Muscle of leg (tissue), 11 donors: ENCODE measurements around the gene SPATA12. TPM values are rescaled to one million over a fixed set of nuclear protein-coding genes. Genes with fewer than 3 reads are reported as not detected.

ENCODE experiments used
- DNase-seq: peaks from one replicate; pipeline ENCODE4 v3.0.0; 2013
- H3K27ac ChIP-seq: one replicate; pipeline ENCODE4 v1.5.1; 2013; ENCODE audit warnings: mild to moderate bottlenecking, low read length, control low read depth
- H3K27me3 ChIP-seq: one replicate; pipeline ENCODE4 v1.6.1; 2013; ENCODE audit warnings: low read length; ENCODE audit not compliant: control insufficient read depth, insufficient read depth
- H3K36me3 ChIP-seq: one replicate; pipeline ENCODE4 v1.6.1; 2013; ENCODE audit warnings: low read length; ENCODE audit not compliant: control insufficient read depth, insufficient read depth
- H3K4me1 ChIP-seq: one replicate; pipeline ENCODE4 v1.6.1; 2013; ENCODE audit warnings: low read length; ENCODE audit not compliant: control insufficient read depth, insufficient read depth
- H3K4me3 ChIP-seq: one replicate; pipeline ENCODE4 v1.5.1; 2013; ENCODE audit warnings: low read length, control low read depth
- H3K9me3 ChIP-seq: replicated peaks from 2 replicates; pipeline ENCODE4 v1.6.1; 2013; ENCODE audit warnings: low read depth, low read length; ENCODE audit not compliant: control insufficient read depth
- WGBS: methylation state at CpG from one replicate; pipeline ENCODE4 v1.1.5; 2013; ENCODE audit warnings: missing lambda C conversion rate; ENCODE audit not compliant: insufficient coverage; 5-methylcytosine and 5-hydroxymethylcytosine counted together
- polyA plus RNA-seq, 8 donors: library from polyadenylated mRNA; unstranded; fragments of 120-200 nt; gene quantifications; one replicate each; pipeline versions ENCODE4 v1.2.1 to v1.2.3, GENCODE V29; 2013; ENCODE audit warnings: inconsistent platforms in 1 of 8, low replicate concordance in 1 of 8; ENCODE audit not compliant: insufficient read length in 8 of 8, insufficient read depth in 1 of 8
- total RNA-seq: library from RNA; stranded (reverse); fragments of 120-200 nt; gene quantifications from one replicate; pipeline ENCODE4 v1.2.4, GENCODE V29; 2013

SPATA12 gene
- total and polyA plus RNA-seq, 9 donors, result 0.04 to 0.21 (median 0.11) TPM; not detected in 3

GRCh38 chr3:57064572-57064971, 4.1 kb downstream of the SPATA12 start:
- peaks cover 26% of the 10 kb centered on the region for H3K4me1 ChIP-seq
- no peak overlapping the region for H3K4me3 ChIP-seq
- H3K27ac ChIP-seq, result no peak overlapping the region

GRCh38 chr3:57065588-57065987, 5.1 kb downstream of the SPATA12 start:
- peaks cover 25% of the 10 kb centered on the region for H3K4me1 ChIP-seq
- no peak for DNase-seq
- 100% methylated on average over 1 of the region's 3 CpGs for WGBS

More at GRCh38 chr3:57064572-57064971, 4.1 kb downstream of the SPATA12 start:
- WGBS, result no CpG with 5 or more reads among the region's 2 CpGs
- Histone ChIP-seq H3K9me3 (no peaks in the 10 kb centered on the region), H3K36me3 (no peaks in the 10 kb centered on the region), H3K27me3 (no peaks in the 10 kb centered on the region)
- no peak for DNase-seq

DNA sequence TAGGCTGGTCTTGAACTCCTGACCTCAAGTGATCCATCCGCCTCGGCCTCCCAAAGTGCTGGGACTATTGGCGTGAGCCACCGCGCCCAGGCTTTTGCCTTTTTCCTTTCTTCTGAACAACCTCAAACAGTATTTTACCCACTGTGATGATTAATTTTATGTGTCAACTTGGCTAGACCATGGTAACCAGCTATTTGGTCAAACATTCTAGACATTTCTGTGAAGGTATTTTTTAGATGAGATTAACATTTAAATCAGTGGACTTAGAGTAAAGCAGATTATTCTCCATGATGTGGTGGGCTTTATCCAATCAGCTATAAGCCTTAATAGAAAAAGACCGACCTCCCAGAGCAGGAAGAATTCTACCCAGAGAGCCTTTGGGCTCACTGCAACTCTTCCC, 6.0 kb downstream of the SPATA12 start:
- peaks cover 25% of the 10 kb centered on the region for H3K4me1 ChIP-seq
- H3K27me3 ChIP-seq, result no peaks in the 10 kb centered on the region
- no peaks in the 10 kb centered on the region for H3K36me3 ChIP-seq
- no peak overlapping the region for H3K4me3 ChIP-seq
- no peaks in the 10 kb centered on the region for H3K9me3 ChIP-seq
- DNase-seq, result no peak
- no peak overlapping the region for H3K27ac ChIP-seq
- WGBS, result 100% methylated on average over 1 of the region's 6 CpGs

More at GRCh38 chr3:57065588-57065987, 5.1 kb downstream of the SPATA12 start:
- Histone ChIP-seq H3K27me3 (no peaks in the 10 kb centered on the region), H3K9me3 (no peaks in the 10 kb centered on the region), H3K27ac (no peak overlapping the region), H3K4me3 (no peak overlapping the region), H3K36me3 (no peaks in the 10 kb centered on the region)

- Histone ChIP-seq H3K4me1 (peaks cover 18% of the 10 kb centered on the region), H3K4me3 (no peak overlapping the region), H3K36me3 (peaks cover 2% of the 10 kb centered on the region), H3K27me3 (no peaks in the 10 kb centered on the region), H3K27ac (peak overlapping the region; percentile 71), H3K9me3 (no peaks in the 10 kb centered on the region)
- DNase-seq, result peak; percentile 88
- no CpG with 5 or more reads among the region's 11 CpGs for WGBS
Observed at GRCh38 chr3:57068437-57069089, 8.1 kb downstream of the SPATA12 start.

DNA sequence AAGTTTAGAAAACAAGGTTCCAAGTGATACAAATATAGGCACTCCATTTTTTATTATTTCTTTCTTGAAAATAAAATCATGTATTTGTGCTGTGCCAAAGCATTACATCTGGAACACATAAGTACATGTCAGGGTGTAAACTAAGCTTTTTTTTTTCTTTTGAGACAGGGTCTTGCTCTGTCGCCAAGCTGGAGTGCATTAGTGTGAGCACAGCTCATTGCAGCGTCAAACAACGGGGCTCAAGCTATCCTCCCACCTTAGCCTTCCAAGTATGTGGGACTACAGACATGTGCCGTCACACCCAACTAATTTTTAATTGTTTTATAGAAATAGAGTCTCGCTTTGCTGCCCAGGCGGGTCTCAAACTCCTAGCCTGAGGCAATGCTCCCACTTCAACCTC, 9.0 kb downstream of the SPATA12 start:
- H3K27me3 ChIP-seq, result no peaks in the 10 kb centered on the region
- H3K4me1 ChIP-seq, result peaks cover 14% of the 10 kb centered on the region
- WGBS, result no CpG with 5 or more reads among the region's 6 CpGs
- no peaks in the 10 kb centered on the region for H3K9me3 ChIP-seq
- peak overlapping the region; percentile 71 for H3K27ac ChIP-seq
- no peak overlapping the region for H3K4me3 ChIP-seq
- DNase-seq, result peak; percentile 88
- H3K36me3 ChIP-seq, result peaks cover 9% of the 10 kb centered on the region

- 80% methylated on average over 2 of the region's 3 CpGs for WGBS
- H3K4me3 ChIP-seq, result no peak overlapping the region
- no peaks in the 10 kb centered on the region for H3K9me3 ChIP-seq
- H3K36me3 ChIP-seq, result peaks cover 17% of the 10 kb centered on the region
- peaks cover 9% of the 10 kb centered on the region for H3K27me3 ChIP-seq
- peaks cover 27% of the 10 kb centered on the region for H3K4me1 ChIP-seq
- no peak for DNase-seq
- no peak overlapping the region for H3K27ac ChIP-seq
Observed at GRCh38 chr3:57073628-57074027, 13.2 kb downstream of the SPATA12 start.

DNA sequence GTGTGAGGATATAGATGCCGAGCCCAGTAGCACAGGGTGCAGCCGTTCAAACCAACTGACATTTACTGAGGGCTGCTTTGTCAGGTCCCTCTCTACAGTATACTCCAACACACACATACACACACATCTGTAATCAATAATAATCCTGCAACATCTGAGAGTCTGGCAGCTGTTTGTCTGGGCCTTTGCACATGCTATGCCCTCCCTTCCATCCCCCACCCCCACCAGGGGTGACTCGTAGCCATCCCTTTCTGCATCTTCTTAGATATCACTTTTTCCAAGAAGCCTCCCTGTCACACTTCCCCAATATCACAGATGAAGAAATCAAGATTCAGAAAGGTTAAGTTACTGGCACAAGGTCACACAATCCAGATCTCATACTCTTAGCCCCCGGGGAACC, 13.7 kb downstream of the SPATA12 start:
- H3K9me3 ChIP-seq, result no peaks in the 10 kb centered on the region
- no peak overlapping the region for H3K4me3 ChIP-seq
- peaks cover 17% of the 10 kb centered on the region for H3K36me3 ChIP-seq
- 93% methylated on average over 2 of the region's 4 CpGs for WGBS
- no peak for DNase-seq
- H3K27me3 ChIP-seq, result peaks cover 9% of the 10 kb centered on the region
- H3K4me1 ChIP-seq, result peaks cover 22% of the 10 kb centered on the region
- no peak overlapping the region for H3K27ac ChIP-seq

DNA sequence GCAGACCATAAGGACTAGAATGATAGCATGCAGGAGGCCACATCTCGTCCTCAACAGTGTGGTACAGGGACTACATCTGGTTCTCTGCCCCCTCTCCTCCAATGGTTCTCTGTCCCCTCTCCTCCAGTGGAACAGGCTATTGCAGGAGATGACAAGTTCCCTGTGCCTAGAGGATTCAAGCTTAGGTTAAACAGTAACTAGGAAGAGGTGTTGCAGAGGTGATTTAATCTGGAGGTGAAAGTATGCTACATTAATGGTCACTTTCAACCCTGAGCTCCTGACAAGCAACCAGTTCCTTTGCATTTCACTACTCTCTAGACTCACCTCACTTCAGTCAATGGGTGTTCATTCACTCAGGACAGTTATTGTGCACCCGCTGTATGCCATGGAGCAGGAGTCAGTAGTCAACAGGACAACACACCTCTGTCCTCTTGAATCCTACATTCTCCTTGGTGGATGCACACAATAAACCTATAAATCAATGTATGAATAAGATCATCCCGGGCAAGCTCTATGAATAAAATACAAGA, 16.0 kb downstream of the SPATA12 start:
- H3K9me3 ChIP-seq, result no peaks in the 10 kb centered on the region
- peaks cover 17% of the 10 kb centered on the region for H3K36me3 ChIP-seq
- no peak overlapping the region for H3K27ac ChIP-seq
- peaks cover 28% of the 10 kb centered on the region for H3K4me1 ChIP-seq
- H3K27me3 ChIP-seq, result peaks cover 17% of the 10 kb centered on the region
- no peak for DNase-seq
- no peak overlapping the region for H3K4me3 ChIP-seq
- WGBS, result 100% methylated on average over 1 of the region's 3 CpGs

GRCh38 chr3:57077630-57078343, 17.3 kb downstream of the SPATA12 start:
- WGBS, result 14% methylated on average over 6 of the region's 9 CpGs

DNA sequence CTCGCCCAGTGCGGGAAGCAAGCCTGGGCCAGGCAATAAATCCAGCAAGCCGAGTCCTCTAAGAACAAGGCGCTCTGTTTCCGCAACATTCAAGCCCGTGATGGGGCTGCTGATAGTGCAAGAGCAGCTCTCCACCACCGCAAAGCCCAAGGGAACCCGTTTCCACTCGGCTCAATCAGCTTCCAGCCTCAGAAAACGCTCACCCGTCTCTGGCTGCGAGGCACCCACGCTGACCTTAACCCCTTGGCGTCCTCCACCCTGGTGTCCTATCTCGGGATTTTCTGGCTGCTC, 17.8 kb downstream of the SPATA12 start:
- 1% methylated on average over 15 of the region's 15 CpGs for WGBS
- Histone ChIP-seq H3K27me3 (peaks cover 17% of the 10 kb centered on the region), H3K27ac (peak overlapping the region; percentile 57)

More at GRCh38 chr3:57077630-57078343, 17.3 kb downstream of the SPATA12 start:
- Histone ChIP-seq H3K4me1 (peaks cover 28% of the 10 kb centered on the region), H3K27me3 (peaks cover 17% of the 10 kb centered on the region), H3K9me3 (no peaks in the 10 kb centered on the region), H3K36me3 (peaks cover 17% of the 10 kb centered on the region), H3K4me3 (peak overlapping the region; percentile 91), H3K27ac (peak overlapping the region; percentile 57)
- no peak for DNase-seq

More for the DNA sequence above, 17.8 kb downstream of the SPATA12 start:
- Histone ChIP-seq H3K36me3 (peaks cover 17% of the 10 kb centered on the region), H3K4me3 (peak overlapping the region; percentile 91), H3K4me1 (peaks cover 28% of the 10 kb centered on the region), H3K9me3 (no peaks in the 10 kb centered on the region)
- peak; percentile 78 for DNase-seq
